HG03457 (cell line): ENCODE data around the gene FKBP15.
A peak's percentile ranks its signal among the peaks of the same experiment; 100 is the strongest.

Source experiments
- ATAC-seq: cut with Tn5 transposase; IDR thresholded peaks from one replicate; pipeline ENCODE4 v1.9.1; 2021; ENCODE audit warnings: moderate number of reproducible peaks; ENCODE audit not compliant: unreplicated experiment

The FKBP15 gene

DNA sequence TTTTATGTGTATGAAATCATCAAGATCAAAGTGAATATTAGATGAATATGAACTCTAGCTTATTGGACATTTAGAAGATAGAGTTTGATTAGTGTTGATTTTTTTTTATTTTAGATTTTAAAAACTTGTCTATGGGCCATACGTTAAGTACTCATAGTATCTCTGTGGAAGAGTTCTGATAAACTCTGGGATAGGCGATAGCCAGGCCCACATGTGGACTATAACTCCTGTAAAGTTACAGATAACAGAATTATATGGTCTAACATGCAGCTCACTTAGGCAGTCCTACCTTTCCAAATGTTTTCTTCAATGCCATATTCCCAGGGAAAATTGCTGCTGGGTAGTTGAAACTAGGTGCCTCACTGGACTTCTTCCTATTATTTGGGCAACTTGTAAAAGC lies 10.6 kb upstream of the FKBP15 start:
- no peak for ATAC-seq

DNA sequence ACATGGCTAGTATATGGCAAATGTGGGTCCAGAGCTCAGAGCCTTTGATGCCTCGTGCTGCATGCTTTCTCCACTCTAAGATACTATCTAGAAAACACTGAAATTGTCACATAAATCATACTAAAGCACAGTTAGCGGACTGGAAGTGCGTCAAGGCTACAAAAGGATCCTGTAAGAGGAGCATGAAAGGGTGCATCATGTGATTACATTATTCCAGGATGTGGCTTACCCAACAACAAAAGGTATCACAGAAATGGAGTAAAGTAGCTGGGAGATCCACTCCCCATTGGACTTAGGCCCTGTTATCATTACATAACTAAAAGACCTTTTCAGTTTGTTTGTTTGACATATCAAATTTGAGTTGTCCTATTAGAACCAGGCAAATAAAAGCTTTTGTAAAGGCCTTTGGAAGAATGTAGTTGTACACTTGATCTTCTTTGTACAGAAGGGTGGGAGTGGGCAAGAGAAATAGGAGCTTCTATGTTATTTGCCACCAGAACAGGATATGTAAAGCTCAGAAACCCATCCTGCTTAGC lies 7.1 kb upstream of the FKBP15 start:
- no peak for ATAC-seq

DNA sequence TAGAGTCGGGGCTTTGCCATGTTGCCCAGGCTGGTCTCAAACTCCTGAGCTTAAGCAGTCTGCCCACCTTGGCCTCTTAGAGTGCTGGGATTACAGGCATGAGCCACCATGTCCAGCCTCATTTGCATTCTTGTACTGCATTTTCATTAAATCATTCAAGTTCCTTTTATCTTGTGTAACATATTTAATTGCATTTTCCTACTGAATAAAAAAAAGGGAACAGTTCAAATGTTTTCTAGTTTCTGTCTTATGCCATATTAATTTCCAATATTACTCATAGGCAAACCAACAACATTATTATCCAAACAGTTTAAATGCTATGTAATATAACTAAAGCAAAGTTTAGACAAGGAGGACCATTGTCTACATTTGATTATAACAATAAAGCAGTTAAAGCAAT lies 6.4 kb upstream of the FKBP15 start:
- ATAC-seq = no peak

DNA sequence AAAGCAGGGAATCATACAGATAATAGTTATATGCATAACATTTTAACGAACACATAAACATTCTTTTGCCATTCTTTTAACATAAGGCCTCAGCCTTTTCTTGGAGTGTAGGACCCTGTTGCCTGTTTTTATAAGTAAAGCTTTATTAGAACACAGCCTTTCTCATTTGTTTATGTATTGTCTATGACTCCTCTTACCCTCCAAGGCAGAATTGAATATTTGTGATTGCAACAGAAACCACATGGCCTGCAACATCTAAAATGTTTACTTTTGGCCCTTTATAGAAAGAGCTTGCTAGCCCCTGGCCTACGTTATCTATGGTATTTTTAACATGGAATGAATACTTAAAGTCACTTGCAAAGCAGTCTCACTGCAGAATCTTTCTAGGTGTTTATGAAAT lies 2.9 kb upstream of the FKBP15 start:
- no peak for ATAC-seq

DNA sequence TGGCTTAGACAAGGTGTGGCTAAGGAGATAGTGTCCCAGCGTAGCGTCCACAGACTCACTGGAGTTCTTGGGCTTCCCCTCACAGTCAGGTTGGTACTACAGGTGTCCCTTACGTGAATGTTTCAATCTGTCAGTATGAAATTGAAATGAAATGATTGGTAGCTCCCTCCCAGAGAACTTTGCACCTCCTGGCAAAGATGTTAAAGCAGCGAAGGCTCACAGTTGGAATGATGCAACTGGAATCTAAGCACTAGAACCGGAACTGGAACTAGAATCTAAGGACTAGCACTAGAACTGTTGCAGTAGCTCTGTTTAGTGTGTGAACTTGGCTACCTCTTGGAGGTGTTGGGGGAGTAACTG lies 1.4 kb upstream of the FKBP15 start:
- ATAC-seq = no peak

DNA sequence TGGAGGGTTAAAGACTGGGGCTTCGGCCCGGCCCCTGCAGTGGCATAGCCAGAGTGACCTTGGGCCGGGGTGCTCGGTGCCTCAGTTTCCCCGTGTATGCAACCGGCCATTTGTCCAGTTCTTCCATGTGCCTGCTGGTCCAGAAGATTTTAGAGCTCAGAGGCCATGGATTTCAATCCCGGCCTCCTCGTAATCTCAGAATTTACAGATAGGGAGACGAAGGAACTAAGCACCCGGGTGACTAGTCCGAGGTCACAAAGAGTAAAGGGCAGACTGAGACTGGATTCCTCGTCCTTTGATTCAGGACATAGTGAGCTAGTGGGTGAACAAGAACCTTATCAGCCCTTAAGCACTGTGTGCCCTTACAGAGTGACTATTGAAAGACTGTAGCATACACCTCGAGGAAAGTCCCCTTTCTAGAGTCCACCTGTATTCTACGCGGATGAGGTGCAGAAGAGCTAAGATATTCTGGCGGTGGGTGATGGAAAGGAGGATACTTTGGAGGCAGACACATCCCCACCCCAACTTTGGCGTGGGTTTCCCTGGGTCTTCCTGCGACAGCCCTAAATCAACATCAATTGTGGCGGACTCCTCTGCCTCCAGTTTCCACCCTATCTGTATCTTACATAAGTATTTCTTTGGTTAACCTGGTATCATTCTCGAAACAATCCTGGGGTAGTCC lies 864 bp upstream of the FKBP15 start:
- ATAC-seq = no peak

DNA sequence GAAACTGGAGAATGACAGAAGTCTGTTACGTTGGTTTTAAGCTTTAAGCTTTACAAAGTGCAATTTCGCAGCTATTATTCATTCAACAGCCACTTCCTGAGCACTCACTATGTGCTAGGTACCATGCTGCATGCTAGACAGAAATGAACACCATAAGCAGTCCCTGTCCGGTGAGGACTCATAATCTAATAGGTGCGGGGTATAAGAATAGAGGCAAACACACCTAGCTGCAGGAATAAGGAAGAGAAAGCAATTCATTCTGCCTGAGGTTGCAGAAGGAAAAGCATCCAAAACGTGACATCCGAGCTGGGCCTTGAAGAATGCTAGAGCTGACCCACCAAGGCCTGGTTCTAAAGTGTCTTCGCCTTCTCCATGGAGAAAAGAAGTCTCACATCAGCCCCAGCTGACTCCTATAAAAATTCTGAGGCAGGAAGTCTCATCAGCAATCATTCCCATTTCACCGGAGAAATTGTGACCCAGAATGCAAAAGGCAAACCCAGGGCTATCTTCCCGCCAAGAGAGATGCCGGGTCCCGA lies 542 bp downstream of the FKBP15 start:
- no peak for ATAC-seq

DNA sequence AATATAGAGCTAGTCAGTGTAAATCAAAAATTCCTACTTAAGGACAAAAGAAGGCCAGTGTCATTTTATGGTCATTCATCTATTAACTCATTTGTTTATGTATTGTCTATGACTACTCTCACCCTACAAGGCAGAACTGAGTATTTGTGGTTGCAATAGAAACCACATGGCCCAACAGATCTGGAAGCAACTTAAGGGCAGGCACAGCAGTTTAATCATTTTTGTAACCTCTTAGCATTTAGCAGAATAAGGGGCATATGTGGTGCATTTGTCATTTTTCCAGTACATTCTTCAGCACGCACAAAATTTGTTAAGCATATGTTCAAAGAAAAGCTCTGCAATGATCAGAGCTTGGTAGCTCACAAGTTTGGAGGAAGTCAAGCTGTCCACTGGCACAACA lies 1.1 kb downstream of the FKBP15 start:
- ATAC-seq = peak; percentile 53

DNA sequence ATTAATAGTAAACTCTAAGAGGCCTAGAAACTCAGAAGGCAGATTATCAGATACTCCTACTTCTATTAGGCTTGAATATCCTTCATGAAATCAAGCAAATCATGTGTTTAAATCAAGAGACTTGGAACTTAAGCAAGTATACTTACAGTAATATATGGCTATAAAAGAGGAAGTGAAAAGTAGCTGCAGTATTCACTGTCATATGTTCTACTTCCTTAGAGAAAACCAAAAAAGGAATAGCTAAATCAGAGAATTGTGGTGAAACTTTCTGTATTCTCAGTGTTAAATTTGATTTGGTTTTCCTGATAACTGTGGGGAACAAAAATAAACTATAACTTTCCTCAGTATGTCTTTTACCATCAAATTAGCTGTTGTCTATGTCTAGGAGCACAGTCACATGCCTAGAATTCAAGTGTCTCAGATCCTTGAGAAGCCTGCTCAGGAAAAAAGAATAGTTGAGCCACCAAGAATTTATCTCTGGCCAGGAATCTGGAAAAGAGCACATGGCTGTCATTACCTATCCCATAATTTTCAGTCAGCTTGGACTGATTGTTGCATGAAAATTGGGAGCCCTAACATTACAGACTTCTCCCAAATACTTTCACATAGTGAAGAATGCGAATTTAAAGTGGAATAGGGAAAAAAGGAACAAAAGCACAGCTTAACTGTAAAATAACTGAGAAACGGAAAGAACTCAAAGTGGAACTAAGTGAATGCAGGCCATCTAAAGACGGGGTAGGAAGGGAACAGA lies 1.7 kb downstream of the FKBP15 start:
- peak; percentile 33 for ATAC-seq

DNA sequence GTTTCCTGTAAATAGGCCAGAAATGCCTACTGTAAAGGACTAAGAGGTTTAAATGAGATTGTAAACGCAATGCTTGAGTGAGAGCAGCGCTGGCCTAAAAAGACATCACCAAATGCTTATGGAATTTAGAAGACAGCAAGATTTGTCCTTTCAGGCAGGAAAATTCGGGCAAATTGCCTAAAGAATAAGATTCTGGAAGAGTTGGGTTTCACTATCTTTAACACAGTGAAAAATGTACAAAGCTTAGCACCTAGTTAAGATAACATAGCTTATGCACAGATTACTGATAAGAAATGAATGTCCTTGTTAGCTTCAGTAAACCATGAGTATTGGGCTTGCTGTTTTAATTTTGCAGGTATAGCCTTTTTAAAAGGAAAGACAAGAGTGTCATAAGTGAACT lies 4.7 kb downstream of the FKBP15 start:
- ATAC-seq = no peak

DNA sequence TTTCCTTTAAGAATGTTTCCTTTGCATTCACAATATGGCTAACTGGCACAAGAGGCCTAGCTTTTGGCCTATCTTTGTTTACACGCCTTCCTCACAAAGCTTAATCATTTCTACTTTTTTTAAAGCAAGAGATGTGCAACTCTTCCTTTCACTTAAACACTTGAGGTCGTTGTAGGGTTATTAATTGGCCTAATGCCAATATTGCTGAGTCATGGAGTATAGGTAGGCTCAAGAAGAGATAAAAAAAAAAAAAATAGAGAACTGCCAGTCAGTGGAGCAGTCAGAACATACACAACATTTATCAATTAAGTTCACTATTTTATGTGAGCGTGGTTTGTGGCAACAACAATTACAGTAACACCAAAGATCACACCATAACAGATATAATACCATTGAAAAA lies 5.9 kb downstream of the FKBP15 start:
- no peak for ATAC-seq

DNA sequence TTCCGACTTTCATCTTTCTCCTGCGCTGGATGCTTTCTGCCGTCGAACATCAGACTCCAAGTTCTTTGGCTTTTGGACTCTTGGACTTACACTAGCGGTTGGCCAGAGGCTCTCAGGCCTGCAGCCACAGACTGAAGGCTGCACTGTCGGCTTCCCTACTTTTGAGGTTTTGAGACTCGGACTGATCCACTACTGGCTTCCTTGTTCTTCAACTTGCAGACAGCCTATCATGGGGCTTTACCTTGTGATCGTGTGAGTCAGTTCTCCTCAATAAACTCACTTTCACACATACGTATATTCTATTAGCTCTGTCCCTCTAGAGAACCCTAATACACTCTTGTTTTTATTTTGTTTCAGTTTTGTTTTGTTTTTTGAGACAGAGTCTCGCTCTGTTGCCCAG lies 10.3 kb downstream of the FKBP15 start:
- no peak for ATAC-seq

DNA sequence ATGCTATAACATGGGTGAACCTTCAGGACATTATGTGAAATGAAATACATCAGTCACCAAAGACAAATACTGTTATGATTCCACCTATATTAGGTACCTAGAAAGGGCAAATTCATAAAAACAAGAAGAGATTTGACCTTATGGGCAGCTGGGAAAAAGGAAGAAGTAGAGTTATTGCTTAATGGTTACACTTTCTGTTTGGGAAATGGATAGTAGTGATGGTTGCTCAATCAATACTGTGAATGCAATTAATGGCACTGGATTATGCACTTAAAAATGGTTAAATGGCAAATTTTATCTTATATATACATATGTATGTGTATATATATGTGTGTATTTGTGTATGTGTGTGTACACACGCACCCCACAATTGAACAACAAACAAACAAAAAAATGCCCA lies 15.2 kb downstream of the FKBP15 start:
- ATAC-seq = no peak

DNA sequence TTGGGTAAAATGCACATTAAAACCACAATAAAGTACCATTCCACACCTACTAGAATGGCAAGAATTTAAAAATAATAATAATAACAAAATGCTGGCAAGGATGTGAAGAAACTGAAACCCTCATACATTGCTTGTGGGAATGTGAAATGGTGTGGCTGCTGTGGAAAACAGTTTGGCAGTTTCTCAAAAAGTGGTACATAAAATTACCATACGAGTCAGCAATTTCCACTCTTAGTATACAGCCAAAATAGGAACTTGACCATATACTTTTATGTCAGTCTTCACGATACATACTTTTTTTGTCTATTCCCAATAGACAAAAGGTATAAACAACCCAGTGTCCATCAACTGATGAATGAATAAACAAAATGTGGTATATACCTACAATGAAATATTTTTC lies 15.6 kb downstream of the FKBP15 start:
- no peak for ATAC-seq

DNA sequence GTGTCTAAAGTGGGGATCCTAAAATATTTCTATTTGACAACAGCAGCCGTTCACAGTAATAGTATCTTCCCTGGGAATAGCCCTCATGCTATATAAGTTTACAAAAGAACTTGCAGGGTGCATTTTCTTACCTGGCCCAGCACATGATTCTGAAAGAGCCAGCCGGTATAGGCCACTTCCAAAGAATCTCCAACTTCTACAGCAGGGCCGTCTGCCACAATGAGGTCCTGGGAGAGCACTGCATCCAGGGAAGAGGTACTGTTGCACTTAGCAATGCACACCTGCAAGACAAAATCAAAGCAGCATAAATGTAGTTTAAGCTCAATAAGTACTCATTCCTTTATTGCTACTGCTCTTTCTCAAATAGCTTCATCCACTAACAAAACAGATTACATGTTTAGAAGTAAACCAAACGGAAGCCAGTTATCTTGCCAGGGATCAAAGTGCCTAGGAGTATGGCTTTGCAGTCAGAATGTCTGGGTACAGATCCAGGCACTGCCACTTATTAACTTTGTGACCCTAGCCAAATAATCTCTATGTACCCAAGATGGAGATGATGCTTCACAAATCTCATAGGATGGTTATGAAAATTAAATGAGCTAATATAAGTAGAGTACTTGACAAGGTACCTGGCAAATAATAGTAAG lies 21.3 kb downstream of the FKBP15 start:
- no peak for ATAC-seq

DNA sequence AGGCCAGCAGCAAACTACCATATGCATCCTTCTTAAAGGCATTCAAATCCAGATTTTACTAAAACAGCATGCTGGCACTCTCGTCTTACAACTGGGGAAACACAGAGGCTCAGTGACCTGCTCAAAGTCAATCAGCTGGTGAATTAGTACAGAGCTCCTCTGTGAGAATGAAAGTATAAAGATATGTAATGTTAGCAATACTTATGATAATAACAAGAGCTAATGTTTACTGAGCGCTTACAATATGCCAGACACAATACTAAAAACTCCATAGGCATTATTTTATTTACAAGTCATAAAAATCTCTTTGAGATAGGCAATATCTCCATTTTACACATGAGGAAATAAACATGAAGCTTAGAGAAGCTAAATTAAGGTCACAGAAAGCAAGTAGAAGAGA lies 28.6 kb downstream of the FKBP15 start:
- ATAC-seq = no peak

DNA sequence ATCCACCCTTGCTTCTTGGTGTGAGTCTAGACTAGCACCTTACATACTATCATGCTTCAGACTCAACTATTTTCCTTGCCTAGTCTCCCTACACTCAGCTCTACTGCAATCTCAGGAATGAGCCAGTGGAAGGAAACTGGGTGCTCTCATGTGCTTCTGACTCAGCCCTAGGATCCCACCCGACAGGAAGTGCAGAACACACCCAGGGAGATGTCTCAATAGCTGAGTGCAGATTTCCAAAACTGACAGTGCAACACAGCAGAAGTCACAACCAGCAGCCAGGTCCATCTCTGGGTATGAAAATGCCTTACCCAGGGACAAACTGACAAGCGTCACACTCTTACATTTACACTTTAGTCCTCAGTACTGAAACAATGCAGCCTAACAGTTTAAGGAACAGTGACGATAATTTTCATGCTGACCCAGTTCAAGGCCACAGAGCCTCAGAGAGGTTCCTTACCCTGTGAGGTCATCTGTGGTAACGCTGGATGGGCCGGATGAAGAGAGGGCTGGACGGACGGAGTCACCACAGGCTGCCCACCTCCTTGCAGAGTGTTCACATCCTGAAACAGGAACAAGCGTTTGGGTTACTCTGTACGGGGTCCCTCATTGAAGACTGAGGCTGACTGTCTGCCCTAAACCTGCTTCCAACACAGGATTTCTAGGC lies 33.0 kb downstream of the FKBP15 start:
- no peak for ATAC-seq

DNA sequence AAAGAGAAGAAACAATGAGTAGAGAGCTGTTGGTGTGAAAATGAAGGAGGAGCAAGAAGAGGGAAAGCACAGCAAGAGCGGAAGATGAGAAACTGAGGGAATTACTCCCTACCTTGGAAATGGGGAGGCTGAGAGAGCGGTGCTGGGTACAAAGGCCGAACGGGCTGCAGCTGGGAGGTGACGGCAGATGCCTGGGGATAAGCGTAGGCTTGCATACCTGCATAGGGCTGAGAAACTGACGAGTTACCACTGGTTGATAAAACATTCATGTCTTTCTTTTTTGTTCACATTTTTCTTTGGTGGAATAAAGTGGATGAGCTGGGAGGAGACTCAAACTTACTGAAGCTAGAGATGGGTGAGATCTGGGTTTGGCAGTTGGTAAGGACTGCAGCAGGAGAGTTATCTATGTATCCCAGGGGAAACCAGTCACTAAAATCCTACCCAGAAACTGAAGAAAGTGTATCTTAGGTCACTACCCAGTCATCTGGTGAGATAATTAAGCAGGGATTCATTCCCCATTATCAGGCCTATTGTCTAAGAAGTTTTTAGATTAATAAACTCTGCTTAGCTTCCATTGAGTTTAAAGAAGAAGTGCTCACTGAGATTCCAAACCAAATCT lies 34.8 kb downstream of the FKBP15 start:
- no peak for ATAC-seq

DNA sequence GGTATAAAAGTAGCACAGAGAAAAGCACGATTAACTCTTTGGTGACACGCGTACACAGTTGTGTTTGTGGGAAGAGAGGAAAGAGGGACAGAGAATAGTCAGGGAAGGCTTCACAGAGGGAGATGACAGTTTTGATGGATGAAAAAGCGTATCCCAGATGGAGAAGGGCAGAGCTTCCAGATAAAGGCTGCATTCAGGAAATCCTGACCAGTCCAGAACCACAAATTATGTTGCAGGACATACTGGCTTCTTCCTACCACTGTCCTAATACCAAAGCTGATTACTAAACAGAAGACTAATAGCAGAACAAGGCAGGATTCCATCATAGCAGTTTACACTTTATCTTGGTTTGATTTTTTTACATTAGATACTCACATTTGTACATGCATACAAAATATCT lies 35.8 kb downstream of the FKBP15 start:
- no peak for ATAC-seq

DNA sequence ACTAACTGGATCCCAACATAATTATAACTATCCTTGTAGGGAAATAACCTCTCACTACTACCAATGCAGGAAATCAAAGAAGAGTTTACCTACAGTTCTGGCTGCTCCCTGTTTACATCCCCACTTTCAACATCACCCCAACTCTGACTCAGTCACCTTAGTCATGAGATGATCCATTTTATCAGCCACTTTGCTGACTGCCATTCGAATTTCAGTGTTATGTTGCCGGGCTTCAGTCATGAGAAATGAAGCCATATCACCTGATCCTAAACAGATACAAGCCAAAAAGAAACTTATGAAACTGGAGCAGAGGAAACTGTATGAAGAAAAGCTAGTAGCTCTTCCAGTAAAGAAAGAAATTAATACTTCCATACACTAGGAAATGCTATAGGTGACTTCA lies 36.5 kb downstream of the FKBP15 start:
- no peak for ATAC-seq

DNA sequence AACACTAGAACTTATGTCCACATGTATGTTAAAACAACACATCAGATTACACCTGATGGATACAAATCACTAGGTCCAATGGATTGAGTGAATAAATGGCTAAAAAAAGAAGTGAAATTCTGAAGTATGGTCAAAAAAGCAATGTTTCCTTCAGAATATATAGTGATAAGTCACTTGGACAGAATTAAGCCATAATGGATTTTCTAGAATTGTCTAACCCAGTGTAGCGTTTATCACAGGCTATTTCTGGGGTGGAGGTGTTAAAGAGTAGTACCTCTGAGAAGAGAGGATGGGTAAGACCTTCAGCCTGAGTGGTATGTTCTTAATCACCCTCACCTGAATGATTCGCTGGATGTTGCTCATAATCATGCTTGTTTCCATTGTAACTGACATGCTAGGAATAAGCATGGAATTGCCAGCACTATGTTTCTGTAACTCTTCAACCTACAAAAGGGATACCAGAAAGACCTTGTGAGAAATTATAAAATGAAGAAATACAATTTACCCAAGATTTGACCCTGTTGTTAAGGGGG lies 37.1 kb downstream of the FKBP15 start:
- no peak for ATAC-seq
